Adipocyte (in vitro differentiated cells): Measurements from ENCODE around the gene FBXO5.
A peak's percentile ranks its signal among the peaks of the same experiment; 100 is the strongest.
"Not testable (repeated sequence)": the region's sequence is repeated elsewhere in the genome, so short reads cannot be mapped to it uniquely, and the experiment has no call there.

ENCODE experiments used
- DNase-seq: peaks from one replicate; pipeline ENCODE4 v3.0.0-alpha.2; 2015; ENCODE audit warnings: low read depth
- H3K27me3 ChIP-seq: replicated peaks from 2 replicates; pipeline ENCODE4 v1.7.0; 2013; ENCODE audit warnings: mild to moderate bottlenecking, low read length, moderate library complexity; ENCODE audit not compliant: control insufficient read depth, insufficient read depth
- H3K36me3 ChIP-seq: 2 replicates; pipeline ENCODE4 v1.7.0; 2013; ENCODE audit warnings: low read length, mild to moderate bottlenecking, moderate library complexity; ENCODE audit not compliant: control insufficient read depth, insufficient read depth, severe bottlenecking
- H3K4me1 ChIP-seq: 2 replicates; pipeline ENCODE4 v1.7.0; 2013; ENCODE audit warnings: mild to moderate bottlenecking, low read length, moderate library complexity; ENCODE audit not compliant: control insufficient read depth, insufficient read depth
- H3K4me3 ChIP-seq: 2 replicates; pipeline ENCODE4 v1.7.0; 2013; ENCODE audit warnings: mild to moderate bottlenecking, low read length, moderate library complexity
- H3K9ac ChIP-seq: 2 replicates; pipeline ENCODE4 v1.7.0; 2013; ENCODE audit warnings: mild to moderate bottlenecking, low read length, moderate library complexity
- H3K9me3 ChIP-seq: 2 replicates; pipeline ENCODE4 v1.7.0; 2013; ENCODE audit warnings: mild to moderate bottlenecking, low read length, moderate library complexity; ENCODE audit not compliant: control insufficient read depth

Gene FBXO5

GRCh38 chr6:153013438-153013837 lies 30.6 kb upstream of the FBXO5 start:
- Histone ChIP-seq H3K36me3 (no peaks in the 10 kb centered on the region), H3K27me3 (no peaks in the 10 kb centered on the region), H3K9me3 (no peaks in the 10 kb centered on the region), H3K9ac (no peak overlapping the region), H3K4me1 (peaks cover 9% of the 10 kb centered on the region), H3K4me3 (no peak overlapping the region)
- DNase-seq, result peak; percentile 26

GRCh38 chr6:153012856-153013255 lies 30.0 kb upstream of the FBXO5 start:
- H3K9me3 ChIP-seq, result no peaks in the 10 kb centered on the region
- DNase-seq, result no peak
- no peak overlapping the region for H3K4me3 ChIP-seq
- no peak overlapping the region for H3K9ac ChIP-seq
- H3K27me3 ChIP-seq, result no peaks in the 10 kb centered on the region
- H3K4me1 ChIP-seq, result peaks cover 9% of the 10 kb centered on the region
- H3K36me3 ChIP-seq, result no peaks in the 10 kb centered on the region

GRCh38 chr6:153003366-153003690 lies 20.5 kb upstream of the FBXO5 start:
- DNase-seq, result no peak
- Histone ChIP-seq H3K36me3 (peaks cover 2% of the 10 kb centered on the region), H3K27me3 (no peaks in the 10 kb centered on the region), H3K4me3 (peak overlapping the region; percentile 97), H3K9ac (peak overlapping the region; percentile 96), H3K4me1 (peaks cover 26% of the 10 kb centered on the region), H3K9me3 (no peaks in the 10 kb centered on the region)

- Histone ChIP-seq H3K4me1 (peaks cover 26% of the 10 kb centered on the region), H3K27me3 (no peaks in the 10 kb centered on the region), H3K9me3 (no peaks in the 10 kb centered on the region), H3K36me3 (peaks cover 7% of the 10 kb centered on the region), H3K4me3 (peak within 1 kb of the TSS; percentile 97), H3K9ac (peak within 1 kb of the TSS; percentile 96)
- DNase-seq, result peak; percentile 99
Measured at GRCh38 chr6:153002613-153003365, 19.9 kb upstream of the FBXO5 start, which contains the start of gene MTRF1L. Gene MTRF1L, minus strand, starts transcription at chr6:153002709. Its CDS starts 24 bp downstream, at chr6:153002685.

- DNase-seq, result peak; percentile 47
- Histone ChIP-seq H3K27me3 (no peaks in the 10 kb centered on the region), H3K36me3 (peaks cover 15% of the 10 kb centered on the region), H3K9me3 (no peaks in the 10 kb centered on the region), H3K9ac (peak overlapping the region; percentile 96), H3K4me3 (peak overlapping the region; percentile 97), H3K4me1 (peaks cover 26% of the 10 kb centered on the region)
Measured at GRCh38 chr6:153001767-153002612, 19.1 kb upstream of the FBXO5 start.

GRCh38 chr6:153000790-153001189 lies 17.9 kb upstream of the FBXO5 start:
- not testable (repeated sequence) for DNase-seq, H3K27me3 ChIP-seq, H3K9me3 ChIP-seq, H3K9ac ChIP-seq
- H3K36me3 ChIP-seq, result peaks cover 23% of the 10 kb centered on the region
- H3K4me1 ChIP-seq, result peaks cover 26% of the 10 kb centered on the region
- H3K4me3 ChIP-seq, result peak overlapping the region; percentile 97

- Histone ChIP-seq H3K9me3 (no peaks in the 10 kb centered on the region), H3K27me3 (no peaks in the 10 kb centered on the region), H3K9ac (no peak overlapping the region), H3K4me1 (peaks cover 26% of the 10 kb centered on the region), H3K36me3 (peaks cover 28% of the 10 kb centered on the region), H3K4me3 (peak overlapping the region; percentile 97)
- no peak for DNase-seq
Measured at GRCh38 chr6:153000243-153000642, 17.4 kb upstream of the FBXO5 start.

GRCh38 chr6:152999538-152999937 lies 16.7 kb upstream of the FBXO5 start:
- not testable (repeated sequence) for H3K9ac ChIP-seq

GRCh38 chr6:152993847-152994246 lies 11.0 kb upstream of the FBXO5 start:
- no peak for DNase-seq
- H3K4me1 ChIP-seq, result no peaks in the 10 kb centered on the region
- peaks cover 73% of the 10 kb centered on the region for H3K36me3 ChIP-seq
- no peaks in the 10 kb centered on the region for H3K27me3 ChIP-seq
- H3K4me3 ChIP-seq, result no peak overlapping the region
- no peaks in the 10 kb centered on the region for H3K9me3 ChIP-seq
- no peak overlapping the region for H3K9ac ChIP-seq

More at GRCh38 chr6:152999538-152999937, 16.7 kb upstream of the FBXO5 start:
- not testable (repeated sequence) for DNase-seq, H3K27me3 ChIP-seq, H3K9me3 ChIP-seq
- Histone ChIP-seq H3K4me3 (peak overlapping the region; percentile 97), H3K36me3 (peaks cover 34% of the 10 kb centered on the region), H3K4me1 (peaks cover 26% of the 10 kb centered on the region)

GRCh38 chr6:152993431-152993830 lies 10.6 kb upstream of the FBXO5 start:
- Histone ChIP-seq H3K9me3 (no peaks in the 10 kb centered on the region), H3K9ac (no peak overlapping the region), H3K4me3 (no peak overlapping the region), H3K36me3 (peaks cover 72% of the 10 kb centered on the region), H3K27me3 (no peaks in the 10 kb centered on the region), H3K4me1 (no peaks in the 10 kb centered on the region)
- no peak for DNase-seq

- no peak overlapping the region for H3K9ac ChIP-seq
- peaks cover 6% of the 10 kb centered on the region for H3K4me1 ChIP-seq
- no peaks in the 10 kb centered on the region for H3K27me3 ChIP-seq
- DNase-seq, result no peak
- H3K36me3 ChIP-seq, result peaks cover 17% of the 10 kb centered on the region
- no peaks in the 10 kb centered on the region for H3K9me3 ChIP-seq
- H3K4me3 ChIP-seq, result no peak overlapping the region
Measured at GRCh38 chr6:152986978-152987377, 4.1 kb upstream of the FBXO5 start.
